ENCODE results near the gene CNOT10. TPM values are rescaled to one million over a fixed set of nuclear protein-coding genes. Genes with fewer than 3 reads are reported as not detected.
"Not testable (repeated sequence)": the region's sequence is repeated elsewhere in the genome, so short reads cannot be mapped to it uniquely, and the experiment has no call there.

The CNOT10 gene
- total RNA-seq, 1 experiment from 2014 or later, result 26.1 TPM

DNA sequence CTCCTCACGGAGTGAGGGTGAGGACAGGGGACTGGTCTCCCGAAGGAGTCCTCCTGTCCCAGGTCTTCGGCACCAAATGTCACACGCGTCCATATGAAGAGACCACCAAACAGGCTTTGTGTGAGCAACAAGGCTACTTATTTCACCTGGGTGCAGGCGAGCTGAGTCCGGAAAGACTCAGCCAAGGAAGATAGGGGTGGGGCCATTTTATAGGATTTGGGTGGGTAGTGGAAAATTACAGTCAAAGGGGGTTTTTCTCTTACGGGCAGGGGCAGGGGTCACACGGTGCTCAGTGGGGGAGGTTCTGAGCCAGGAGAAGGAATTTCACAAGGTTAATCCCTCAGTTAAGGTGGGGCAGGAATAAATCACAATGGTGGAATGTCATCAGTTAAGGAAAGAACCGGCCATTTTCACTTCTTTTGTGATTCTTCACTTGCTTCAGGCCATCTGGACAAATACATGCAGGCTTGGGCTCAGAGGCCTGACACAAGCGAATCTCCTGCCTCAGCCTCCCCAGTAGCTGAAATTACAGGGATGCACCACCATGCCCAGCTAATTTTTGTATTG is 111.5 kb downstream of the CNOT10 start:
- H3K27ac ChIP-seq (ENCODE audit: low read length); H3K27me3 ChIP-seq (ENCODE audit: control insufficient read depth, insufficient read depth, low read length); intact Hi-C loops (cut with micrococcal nuclease; ENCODE audit: unreplicated experiment); H3K4me3 ChIP-seq (ENCODE audit: low read depth in 2 of 2, low read length in 2 of 2); ATAC-seq; BruUV-seq (replicated peaks); CTCF ChIA-PET; in situ Hi-C loops (cut with HindIII; ENCODE audit: low pct_unique_long_range_greater_than_20kb, low sequenced_read_pairs); H3K4me1 ChIP-seq (ENCODE audit: control insufficient read depth, insufficient read depth, low read length); DNase-seq (ENCODE audit: low read depth, low spot score); H3K9me3 ChIP-seq (ENCODE audit: control insufficient read depth, insufficient read depth, low read depth, low read length); H3K36me3 ChIP-seq (ENCODE audit: control insufficient read depth, insufficient read depth, low read length); POLR2A ChIA-PET: not testable (repeated sequence)

DNA sequence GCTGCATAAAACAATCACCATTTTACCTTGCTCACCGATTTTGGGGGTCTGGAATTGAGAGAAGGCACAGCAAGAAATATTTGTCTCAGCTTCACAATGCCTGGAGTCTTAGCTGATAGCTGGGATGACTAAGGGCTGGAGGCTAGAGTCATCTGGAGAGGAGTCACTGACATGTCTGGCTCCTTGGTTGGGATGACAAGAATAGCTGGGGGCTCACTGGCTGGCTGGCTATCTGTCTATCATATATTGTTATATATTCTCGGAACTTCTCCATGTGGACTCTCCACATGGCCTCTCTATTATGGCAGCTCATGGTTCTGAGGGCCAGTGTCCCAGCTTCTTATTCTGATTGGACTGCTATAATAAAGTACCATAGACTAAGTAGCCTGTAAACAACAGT is 112.8 kb downstream of the CNOT10 start:
- POLR2A ChIA-PET, result no interaction called here
- Histone ChIP-seq H3K27me3 (ENCODE audit: control insufficient read depth, insufficient read depth, low read length) (no peaks in the 10 kb centered on the region), H3K27ac (ENCODE audit: low read length) (no peak overlapping the region), H3K36me3 (ENCODE audit: control insufficient read depth, insufficient read depth, low read length) (no peaks in the 10 kb centered on the region), H3K9me3 (ENCODE audit: control insufficient read depth, insufficient read depth, low read depth, low read length) (no peaks in the 10 kb centered on the region), H3K4me1 (ENCODE audit: control insufficient read depth, insufficient read depth, low read length) (no peaks in the 10 kb centered on the region), H3K4me3 (ENCODE audit: low read depth in 2 of 2, low read length in 2 of 2) (no peak overlapping the region)
- TF ChIP-seq TCF7L2 (IDR thresholded peaks at IDR 0.05; ENCODE audit: low read depth, low read length), result no peak
- TF ChIP-seq, protein P1, sequence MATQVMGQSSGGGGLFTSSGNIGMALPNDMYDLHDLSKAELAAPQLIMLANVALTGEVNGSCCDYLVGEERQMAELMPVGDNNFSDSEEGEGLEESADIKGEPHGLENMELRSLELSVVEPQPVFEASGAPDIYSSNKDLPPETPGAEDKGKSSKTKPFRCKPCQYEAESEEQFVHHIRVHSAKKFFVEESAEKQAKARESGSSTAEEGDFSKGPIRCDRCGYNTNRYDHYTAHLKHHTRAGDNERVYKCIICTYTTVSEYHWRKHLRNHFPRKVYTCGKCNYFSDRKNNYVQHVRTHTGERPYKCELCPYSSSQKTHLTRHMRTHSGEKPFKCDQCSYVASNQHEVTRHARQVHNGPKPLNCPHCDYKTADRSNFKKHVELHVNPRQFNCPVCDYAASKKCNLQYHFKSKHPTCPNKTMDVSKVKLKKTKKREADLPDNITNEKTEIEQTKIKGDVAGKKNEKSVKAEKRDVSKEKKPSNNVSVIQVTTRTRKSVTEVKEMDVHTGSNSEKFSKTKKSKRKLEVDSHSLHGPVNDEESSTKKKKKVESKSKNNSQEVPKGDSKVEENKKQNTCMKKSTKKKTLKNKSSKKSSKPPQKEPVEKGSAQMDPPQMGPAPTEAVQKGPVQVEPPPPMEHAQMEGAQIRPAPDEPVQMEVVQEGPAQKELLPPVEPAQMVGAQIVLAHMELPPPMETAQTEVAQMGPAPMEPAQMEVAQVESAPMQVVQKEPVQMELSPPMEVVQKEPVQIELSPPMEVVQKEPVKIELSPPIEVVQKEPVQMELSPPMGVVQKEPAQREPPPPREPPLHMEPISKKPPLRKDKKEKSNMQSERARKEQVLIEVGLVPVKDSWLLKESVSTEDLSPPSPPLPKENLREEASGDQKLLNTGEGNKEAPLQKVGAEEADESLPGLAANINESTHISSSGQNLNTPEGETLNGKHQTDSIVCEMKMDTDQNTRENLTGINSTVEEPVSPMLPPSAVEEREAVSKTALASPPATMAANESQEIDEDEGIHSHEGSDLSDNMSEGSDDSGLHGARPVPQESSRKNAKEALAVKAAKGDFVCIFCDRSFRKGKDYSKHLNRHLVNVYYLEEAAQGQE (IDR thresholded peaks at IDR 0.05; ENCODE audit: insufficient read depth in 1 of 2, low read depth in 2 of 2, low read length in 1 of 2), result no peak
- TF ChIP-seq SIN3A (IDR thresholded peaks at IDR 0.05; ENCODE audit: borderline replicate concordance, insufficient read depth, low read depth, low read length), result no peak
- TF ChIP-seq, protein P2, sequence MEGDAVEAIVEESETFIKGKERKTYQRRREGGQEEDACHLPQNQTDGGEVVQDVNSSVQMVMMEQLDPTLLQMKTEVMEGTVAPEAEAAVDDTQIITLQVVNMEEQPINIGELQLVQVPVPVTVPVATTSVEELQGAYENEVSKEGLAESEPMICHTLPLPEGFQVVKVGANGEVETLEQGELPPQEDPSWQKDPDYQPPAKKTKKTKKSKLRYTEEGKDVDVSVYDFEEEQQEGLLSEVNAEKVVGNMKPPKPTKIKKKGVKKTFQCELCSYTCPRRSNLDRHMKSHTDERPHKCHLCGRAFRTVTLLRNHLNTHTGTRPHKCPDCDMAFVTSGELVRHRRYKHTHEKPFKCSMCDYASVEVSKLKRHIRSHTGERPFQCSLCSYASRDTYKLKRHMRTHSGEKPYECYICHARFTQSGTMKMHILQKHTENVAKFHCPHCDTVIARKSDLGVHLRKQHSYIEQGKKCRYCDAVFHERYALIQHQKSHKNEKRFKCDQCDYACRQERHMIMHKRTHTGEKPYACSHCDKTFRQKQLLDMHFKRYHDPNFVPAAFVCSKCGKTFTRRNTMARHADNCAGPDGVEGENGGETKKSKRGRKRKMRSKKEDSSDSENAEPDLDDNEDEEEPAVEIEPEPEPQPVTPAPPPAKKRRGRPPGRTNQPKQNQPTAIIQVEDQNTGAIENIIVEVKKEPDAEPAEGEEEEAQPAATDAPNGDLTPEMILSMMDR (IDR thresholded peaks at IDR 0.05), result no peak
- TF ChIP-seq POLR2AphosphoS5 (IDR thresholded peaks at IDR 0.05; ENCODE audit: low read depth, low read length), result no peak
- no peak for DNase-seq (ENCODE audit: low read depth, low spot score)
- CTCF ChIA-PET, result no interaction called here
- in situ Hi-C loops (cut with HindIII; ENCODE audit: low pct_unique_long_range_greater_than_20kb, low sequenced_read_pairs), result no loop called here
- intact Hi-C loops (cut with micrococcal nuclease; ENCODE audit: unreplicated experiment), result no loop called here
- no peak for ATAC-seq
- BruUV-seq (replicated peaks), result no TSS peak

DNA sequence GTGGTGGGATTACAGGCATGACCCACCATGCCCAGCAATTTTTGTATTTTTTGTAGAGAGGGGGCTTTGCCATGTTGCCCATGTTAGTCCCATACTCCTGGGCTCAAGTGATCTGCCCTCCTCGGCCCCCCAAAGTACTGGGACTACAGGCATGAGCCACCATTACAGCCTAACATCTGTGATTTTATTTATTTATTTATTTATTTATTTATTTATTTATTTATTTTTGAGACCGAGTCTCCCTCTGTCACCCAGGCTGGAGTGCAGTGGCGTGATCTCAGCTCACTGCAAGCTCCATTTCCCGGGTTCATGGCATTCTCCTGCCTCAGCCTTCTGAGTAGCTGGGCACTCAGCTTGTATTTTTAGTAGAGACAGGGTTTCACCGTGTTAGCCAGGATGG is 116.5 kb downstream of the CNOT10 start:
- BruUV-seq (replicated peaks); ATAC-seq; H3K27me3 ChIP-seq (ENCODE audit: control insufficient read depth, insufficient read depth, low read length); DNase-seq (ENCODE audit: low read depth, low spot score); H3K4me1 ChIP-seq (ENCODE audit: control insufficient read depth, insufficient read depth, low read length); CTCF ChIA-PET; H3K9me3 ChIP-seq (ENCODE audit: control insufficient read depth, insufficient read depth, low read depth, low read length); intact Hi-C loops (cut with micrococcal nuclease; ENCODE audit: unreplicated experiment); H3K27ac ChIP-seq (ENCODE audit: low read length); H3K4me3 ChIP-seq (ENCODE audit: low read depth in 2 of 2, low read length in 2 of 2); H3K36me3 ChIP-seq (ENCODE audit: control insufficient read depth, insufficient read depth, low read length); POLR2A ChIA-PET; in situ Hi-C loops (cut with HindIII; ENCODE audit: low pct_unique_long_range_greater_than_20kb, low sequenced_read_pairs): not testable (repeated sequence)

Data from Panc1 (cell line).